H9 (cell line): Measurements from ENCODE around the gene DIP2C. TPM values are rescaled to one million over a fixed set of nuclear protein-coding genes. Genes with fewer than 3 reads are reported as not detected.

ENCODE experiments used
- DNase-seq: peaks from one replicate; pipeline ENCODE4 v3.0.0-alpha.2; 2017
- H2AFZ ChIP-seq: one replicate; pipeline ENCODE4 v1.6.1; 2013; ENCODE audit warnings: mild to moderate bottlenecking, low read length, control low read depth, moderate library complexity
- H2AK5ac ChIP-seq: 2 replicates; pipeline ENCODE4 v1.6.1; 2013; ENCODE audit warnings: low read length, control low read depth, mixed read lengths; ENCODE audit not compliant: insufficient read length
- H2BK120ac ChIP-seq: one replicate; pipeline ENCODE4 v1.6.1; 2013; ENCODE audit warnings: low read depth, mild to moderate bottlenecking, low read length, control low read depth, inconsistent platforms; ENCODE audit not compliant: poor library complexity, severe bottlenecking
- H2BK12ac ChIP-seq: 2 replicates; pipeline ENCODE4 v1.6.1; 2013; ENCODE audit warnings: low read length, control low read depth, mixed read lengths, low read depth; ENCODE audit not compliant: insufficient read length
- H2BK15ac ChIP-seq: 2 replicates; pipeline ENCODE4 v1.6.1; 2013; ENCODE audit warnings: low read depth, low read length, control low read depth
- H2BK20ac ChIP-seq: one replicate; pipeline ENCODE4 v1.6.1; 2013; ENCODE audit warnings: low read depth, mild to moderate bottlenecking, low read length, control low read depth, inconsistent platforms; ENCODE audit not compliant: poor library complexity, severe bottlenecking
- H2BK5ac ChIP-seq: 2 replicates; pipeline ENCODE4 v1.6.1; 2013; ENCODE audit warnings: low read length, control low read depth, mixed read lengths; ENCODE audit not compliant: insufficient read length
- H3K14ac ChIP-seq: 2 replicates; pipeline ENCODE4 v1.6.1; 2013; ENCODE audit warnings: low read length, control low read depth; ENCODE audit not compliant: insufficient read depth
- H3K18ac ChIP-seq: 2 replicates; pipeline ENCODE4 v1.6.1; 2013; ENCODE audit warnings: low read depth, mild to moderate bottlenecking, mixed read lengths, low read length, control low read depth; ENCODE audit not compliant: insufficient read length
- H3K23ac ChIP-seq: 2 replicates; pipeline ENCODE4 v1.6.1; 2013; ENCODE audit warnings: low read length, control low read depth, mixed read lengths, low read depth; ENCODE audit not compliant: insufficient read length
- H3K23me2 ChIP-seq: 2 replicates; pipeline ENCODE4 v1.6.1; 2013; ENCODE audit warnings: low read depth, mild to moderate bottlenecking, mixed read lengths, low read length, control low read depth; ENCODE audit not compliant: insufficient read length, poor library complexity, severe bottlenecking
- H3K27ac ChIP-seq: 2 replicates; pipeline ENCODE4 v1.5.1; 2013; ENCODE audit warnings: low read length, control low read depth, mixed read lengths, low read depth; ENCODE audit not compliant: insufficient read length
- H3K27me3 ChIP-seq: 2 replicates; pipeline ENCODE4 v1.6.1; 2013; ENCODE audit warnings: low read length, control low read depth, inconsistent platforms; ENCODE audit not compliant: insufficient read depth
- H3K4ac ChIP-seq: 2 replicates; pipeline ENCODE4 v1.6.1; 2013; ENCODE audit warnings: low read depth, mild to moderate bottlenecking, control low read depth, inconsistent platforms, low read length, moderate library complexity
- H3K4me1 ChIP-seq: 2 replicates; pipeline ENCODE4 v1.6.1; 2013; ENCODE audit warnings: low read length, control low read depth, inconsistent platforms; ENCODE audit not compliant: insufficient read depth
- H3K4me2 ChIP-seq: 2 replicates; pipeline ENCODE4 v1.6.1; 2013; ENCODE audit warnings: low read length, control low read depth, mixed read lengths; ENCODE audit not compliant: insufficient read length, insufficient read depth
- H3K56ac ChIP-seq: 2 replicates; pipeline ENCODE4 v1.6.1; 2013; ENCODE audit warnings: low read depth, mild to moderate bottlenecking, mixed read lengths, low read length, control low read depth; ENCODE audit not compliant: insufficient read length
- H3K79me1 ChIP-seq: 2 replicates; pipeline ENCODE4 v1.6.1; 2013; ENCODE audit warnings: low read depth, mild to moderate bottlenecking, moderate library complexity, low read length, control low read depth, inconsistent platforms; ENCODE audit not compliant: insufficient read depth, poor library complexity, severe bottlenecking
- H3K79me2 ChIP-seq: 2 replicates; pipeline ENCODE4 v1.6.1; 2013; ENCODE audit warnings: low read length, control low read depth, inconsistent platforms; ENCODE audit not compliant: insufficient read depth
- H3K9ac ChIP-seq: 2 replicates; pipeline ENCODE4 v1.6.1; 2013; ENCODE audit warnings: low read length, control low read depth, mixed read lengths; ENCODE audit not compliant: insufficient read length; ENCODE audit errors: extremely low read depth
- H3K9me3 ChIP-seq: one replicate; pipeline ENCODE4 v1.6.1; 2013; ENCODE audit warnings: low read depth, low read length, inconsistent platforms; ENCODE audit not compliant: control insufficient read depth
- H3T11ph ChIP-seq: one replicate; pipeline ENCODE4 v1.6.1; 2013; ENCODE audit warnings: mild to moderate bottlenecking, low read length, control low read depth, inconsistent platforms
- H4K20me1 ChIP-seq: one replicate; pipeline ENCODE4 v1.6.1; 2013; ENCODE audit not compliant: control insufficient read depth, insufficient read length, insufficient read depth
- H4K5ac ChIP-seq: 2 replicates; pipeline ENCODE4 v1.6.1; 2013; ENCODE audit warnings: low read depth, mild to moderate bottlenecking, mixed read lengths, low read length, control low read depth; ENCODE audit not compliant: insufficient read length
- H4K8ac ChIP-seq: replicated peaks from 2 replicates; pipeline ENCODE4 v1.6.1; 2013; ENCODE audit warnings: low read length, control low read depth, mixed read lengths, low read depth; ENCODE audit not compliant: insufficient read length
- H4K91ac ChIP-seq: 2 replicates; pipeline ENCODE4 v1.6.1; 2013; ENCODE audit warnings: low read depth, mild to moderate bottlenecking, moderate library complexity, mixed read lengths, low read length, control low read depth; ENCODE audit not compliant: insufficient read length
- H3K27ac Mint-ChIP-seq, 3 experiments: 2 replicates in 2 of 3; 3 replicates in 1 of 3; pipeline ENCODE4 v1.8.0; 2020 to 2021; ENCODE audit warnings: mixed read lengths in 3 of 3, mild to moderate bottlenecking in 1 of 3, moderate library complexity in 1 of 3
- H3K27me3 Mint-ChIP-seq: 2 replicates; pipeline ENCODE4 v1.8.0; 2021; ENCODE audit warnings: low read depth, mild to moderate bottlenecking, moderate library complexity, mixed read lengths
- H3K36me3 Mint-ChIP-seq, 3 experiments: 2 replicates in 2 of 3; 3 replicates in 1 of 3; pipeline ENCODE4 v1.8.0; 2020 to 2021; ENCODE audit warnings: low read depth in 3 of 3, mixed read lengths in 3 of 3; ENCODE audit not compliant: insufficient read depth in 1 of 3
- H3K4me1 Mint-ChIP-seq, 2 experiments: 2 replicates each; pipeline ENCODE4 v1.8.0; 2020; ENCODE audit warnings: mixed read lengths in 2 of 2
- H3K4me3 Mint-ChIP-seq, 2 experiments: 2 replicates in 1 of 2; 3 replicates in 1 of 2; pipeline ENCODE4 v1.8.0; 2020 to 2021; ENCODE audit warnings: mild to moderate bottlenecking in 2 of 2, mixed read lengths in 2 of 2, moderate library complexity in 1 of 2
- H3K9me3 Mint-ChIP-seq, 2 experiments: 2 replicates in 1 of 2; 3 replicates in 1 of 2; pipeline ENCODE4 v1.8.0; 2020; ENCODE audit warnings: mild to moderate bottlenecking in 2 of 2, mixed read lengths in 2 of 2, moderate library complexity in 1 of 2
- CTCF ChIP-seq: fragments of 200-600 bp; sonication (generic); conservative IDR thresholded peaks from 3 replicates; pipeline ENCODE4 v1.8.0; 2021; ENCODE audit warnings: antibody characterized with exemption, mild to moderate bottlenecking
- WGBS: extraction: QIAGEN DNeasy Blood & Tissue Kit; methylation state at CpG from one replicate; pipeline ENCODE4 v1.1.7; 2013; ENCODE audit warnings: missing lambda C conversion rate, low lambda C conversion rate, mixed read lengths; ENCODE audit not compliant: insufficient read length; ENCODE audit errors: extremely low coverage; 5-methylcytosine and 5-hydroxymethylcytosine counted together
- total RNA-seq: library from RNA; stranded (reverse); gene quantifications from 2 replicates; pipeline ENCODE4 v1.2.1, GENCODE V29; 2021

The DIP2C gene
- total RNA-seq, 1 experiment from 2014 or later: 7.9 TPM

GRCh38 chr10:326350-326749, 363.1 kb downstream of the DIP2C start:
- H3T11ph ChIP-seq: no peak overlapping the region
- H3K4me3 Mint-ChIP-seq: no peak overlapping the region
- no peak overlapping the region for H3K4me2 ChIP-seq
- no peak overlapping the region for H3K56ac ChIP-seq
- H3K27ac Mint-ChIP-seq: peak overlapping the region in 1 of 3 experiments; percentile 18; a peak in 1 of 7 replicates
- WGBS: no CpG with 5 or more reads among the region's 11 CpGs
- H3K4me1 Mint-ChIP-seq: peaks cover 9 to 10% of the 10 kb centered on the region in 2 experiments
- H3K9ac ChIP-seq: no peak overlapping the region
- no peak overlapping the region for H2AFZ ChIP-seq
- H4K20me1 ChIP-seq: no peaks in the 10 kb centered on the region
- no peak overlapping the region for H2BK12ac ChIP-seq
- H2BK15ac ChIP-seq: no peak overlapping the region
- no peak overlapping the region for H4K91ac ChIP-seq
- H3K79me2 ChIP-seq: no peaks in the 10 kb centered on the region
- no peak overlapping the region for H2BK20ac ChIP-seq
- no peak overlapping the region for H3K23ac ChIP-seq
- H3K27ac ChIP-seq: no peak overlapping the region
- H4K8ac ChIP-seq: no peak overlapping the region
- no peaks in the 10 kb centered on the region; a peak in 1 of 5 replicates for H3K9me3 Mint-ChIP-seq
- H3K4ac ChIP-seq: no peak overlapping the region
- no peak overlapping the region for H2BK120ac ChIP-seq
- no peak for TF ChIP-seq CTCF
- no peak overlapping the region for H3K14ac ChIP-seq
- no peaks in the 10 kb centered on the region for H3K4me1 ChIP-seq
- no peaks in the 10 kb centered on the region for H3K27me3 ChIP-seq
- no peak overlapping the region for H3K18ac ChIP-seq
- H2BK5ac ChIP-seq: no peak overlapping the region
- no peak overlapping the region for H2AK5ac ChIP-seq
- no peaks in the 10 kb centered on the region for H3K27me3 Mint-ChIP-seq
- no peak overlapping the region for H4K5ac ChIP-seq
- no peaks in the 10 kb centered on the region for H3K23me2 ChIP-seq
- H3K9me3 ChIP-seq: no peaks in the 10 kb centered on the region
- no peaks in the 10 kb centered on the region for H3K79me1 ChIP-seq
- DNase-seq: no peak
- peaks cover 4 to 22% (median 13%) of the 10 kb centered on the region in 3 experiments for H3K36me3 Mint-ChIP-seq
